Mononuclear cell (primary cell): Measurements from ENCODE around the gene DNAH14. TPM values are rescaled to one million over a fixed set of nuclear protein-coding genes. Genes with fewer than 3 reads are reported as not detected.
"Not testable (repeated sequence)": the region's sequence is repeated elsewhere in the genome, so short reads cannot be mapped to it uniquely, and the experiment has no call there.

Source experiments
- H3K27me3 ChIP-seq: 2 replicates; pipeline ENCODE4 v1.6.0; 2011; ENCODE audit warnings: low read length, control low read depth; ENCODE audit not compliant: insufficient read depth
- H3K4me1 ChIP-seq: 2 replicates; pipeline ENCODE4 v1.5.1; 2011; ENCODE audit warnings: mild to moderate bottlenecking, low read length, control low read depth; ENCODE audit not compliant: insufficient read depth
- H3K4me3 ChIP-seq: 2 replicates; pipeline ENCODE4 v1.5.1; 2011; ENCODE audit warnings: mild to moderate bottlenecking, low read length, moderate library complexity
- H3K9me3 ChIP-seq: 2 replicates; pipeline ENCODE4 v1.5.1; 2011; ENCODE audit warnings: low read depth, mild to moderate bottlenecking, control low read depth, low read length
- total RNA-seq: library from RNA; depleted of rRNA; stranded (reverse); fragments of >200 nt; gene quantifications from one replicate; pipeline ENCODE4 v1.2.3, GENCODE V29; 2012

The DNAH14 gene
- total RNA-seq, 1 donor: 2.7 TPM

DNA sequence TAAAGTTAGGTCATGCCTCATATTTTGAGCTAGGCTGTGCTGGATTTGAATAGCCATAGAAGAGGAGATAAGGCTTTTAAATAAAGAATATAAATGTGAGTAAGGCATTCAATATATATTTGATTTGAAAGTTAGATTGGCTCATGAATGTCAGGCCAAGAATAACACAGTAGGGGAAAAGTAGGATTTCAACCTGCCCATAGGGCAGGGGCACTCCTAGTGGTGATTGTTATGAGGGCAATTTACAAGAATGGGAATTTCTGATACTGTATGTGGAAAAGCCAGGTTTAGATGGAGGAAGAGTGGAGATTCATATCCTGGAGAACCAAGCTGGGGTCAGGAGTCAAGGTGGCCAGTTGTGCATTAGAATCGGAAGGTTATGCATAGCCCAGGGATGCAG lies 74.9 kb downstream of the DNAH14 start:
- Histone ChIP-seq H3K4me3 (no peak overlapping the region), H3K4me1 (no peaks in the 10 kb centered on the region), H3K9me3 (peaks cover 5% of the 10 kb centered on the region), H3K27me3 (no peaks in the 10 kb centered on the region)

DNA sequence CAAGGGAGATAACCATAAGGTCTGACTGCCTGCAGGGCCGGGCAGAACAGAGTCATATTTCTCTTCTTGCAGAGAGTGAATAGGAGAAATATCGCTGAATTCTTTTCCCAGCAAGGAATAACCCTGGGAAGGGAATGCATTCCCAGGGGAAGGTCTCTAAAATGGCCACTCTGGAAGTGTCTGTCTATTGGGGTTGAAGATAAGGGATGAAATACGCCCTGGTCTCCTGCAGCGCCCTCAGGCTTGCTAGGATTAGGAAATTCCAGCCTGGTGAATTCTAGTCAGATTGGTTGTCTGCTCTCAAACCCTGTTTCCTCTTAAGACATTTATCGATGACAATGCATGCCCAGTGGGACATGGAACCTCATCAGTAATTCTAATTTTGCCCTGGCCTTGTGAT lies 76.9 kb downstream of the DNAH14 start:
- not testable (repeated sequence) for H3K4me3 ChIP-seq

DNA sequence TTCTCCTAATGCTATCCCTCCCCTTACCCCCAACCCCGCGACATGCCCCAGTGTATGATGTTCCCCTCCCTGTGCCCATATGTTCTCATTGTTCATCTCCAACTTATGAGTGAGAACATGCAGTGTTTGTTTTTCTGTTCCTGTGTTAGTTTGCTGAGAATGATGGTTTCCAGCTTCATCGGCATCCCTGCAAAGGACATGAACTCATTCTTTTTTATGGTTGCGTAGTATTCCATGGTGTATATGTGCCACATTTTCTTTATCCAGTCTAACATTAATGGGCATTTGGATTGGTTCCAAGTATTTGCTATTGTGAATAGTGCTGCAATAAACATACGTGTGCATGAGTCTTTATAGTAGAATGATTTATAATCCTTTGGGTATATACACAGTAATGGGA lies 78.6 kb downstream of the DNAH14 start:
- not testable (repeated sequence) for H3K4me3 ChIP-seq, H3K9me3 ChIP-seq, H3K4me1 ChIP-seq, H3K27me3 ChIP-seq

More for the DNA sequence above, 76.9 kb downstream of the DNAH14 start:
- not testable (repeated sequence) for H3K4me1 ChIP-seq, H3K27me3 ChIP-seq, H3K9me3 ChIP-seq

DNA sequence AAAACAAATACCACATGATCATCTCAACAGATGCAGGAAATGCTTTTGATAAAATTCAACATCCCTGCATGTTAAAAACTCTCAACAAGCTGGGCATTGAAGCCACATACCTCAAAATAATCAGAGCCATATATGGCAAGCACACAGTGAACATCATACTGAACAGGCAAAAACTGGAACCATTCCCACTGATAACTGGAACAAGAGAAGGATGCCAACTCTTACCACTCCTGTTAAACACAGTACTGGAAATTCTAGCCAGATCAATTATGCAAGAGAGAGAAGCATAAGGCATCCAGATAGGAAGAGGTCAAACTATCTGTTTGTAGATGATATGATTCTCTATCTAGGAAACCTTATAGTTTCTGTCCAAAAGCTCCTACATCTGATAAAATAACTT lies 91.6 kb downstream of the DNAH14 start:
- Histone ChIP-seq H3K4me1 (no peaks in the 10 kb centered on the region), H3K9me3 (no peaks in the 10 kb centered on the region), H3K4me3 (no peak overlapping the region), H3K27me3 (no peaks in the 10 kb centered on the region)

DNA sequence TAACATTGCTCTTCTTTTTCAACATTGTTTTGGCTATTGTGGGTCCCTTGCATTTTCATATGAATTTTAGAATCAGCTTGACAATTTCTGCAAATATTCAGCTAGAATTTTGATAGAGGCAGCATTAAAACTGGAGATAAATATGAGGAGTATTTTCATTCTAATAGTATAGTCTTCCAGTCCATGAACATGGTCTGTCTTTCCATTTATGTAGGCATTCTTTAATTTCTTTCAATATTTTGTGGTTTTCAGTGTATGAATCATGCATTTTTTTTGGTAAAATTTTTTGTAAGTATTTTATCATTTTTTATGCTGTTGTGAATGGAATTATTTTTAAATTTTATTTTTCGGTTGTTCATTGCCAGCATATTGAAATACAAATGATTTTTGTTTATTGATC lies 97.2 kb downstream of the DNAH14 start:
- H3K4me1 ChIP-seq: no peaks in the 10 kb centered on the region
- no peak overlapping the region for H3K4me3 ChIP-seq
- H3K27me3 ChIP-seq: no peaks in the 10 kb centered on the region
- H3K9me3 ChIP-seq: no peaks in the 10 kb centered on the region

DNA sequence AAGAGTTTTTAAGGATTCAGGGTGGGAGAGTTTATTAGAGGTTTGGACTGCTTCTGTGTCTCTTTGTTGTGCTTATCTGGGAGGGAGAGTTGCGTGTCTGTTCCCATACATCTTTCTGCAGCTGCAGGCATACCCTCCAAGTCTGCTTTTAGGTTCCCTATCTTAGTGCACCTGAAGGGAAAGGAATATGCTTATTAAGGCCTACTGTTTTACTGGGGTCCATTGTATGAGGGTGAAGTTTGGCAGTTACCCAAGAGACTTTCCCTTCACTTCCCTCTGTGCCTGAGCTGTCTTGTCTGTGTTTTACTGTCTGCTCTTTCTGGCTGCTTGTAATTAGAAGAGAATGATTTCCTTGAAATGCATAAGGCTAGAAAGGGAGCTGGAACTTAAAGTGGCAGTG lies 107.0 kb downstream of the DNAH14 start:
- H3K9me3 ChIP-seq, H3K4me1 ChIP-seq, H3K4me3 ChIP-seq, H3K27me3 ChIP-seq: not testable (repeated sequence)

DNA sequence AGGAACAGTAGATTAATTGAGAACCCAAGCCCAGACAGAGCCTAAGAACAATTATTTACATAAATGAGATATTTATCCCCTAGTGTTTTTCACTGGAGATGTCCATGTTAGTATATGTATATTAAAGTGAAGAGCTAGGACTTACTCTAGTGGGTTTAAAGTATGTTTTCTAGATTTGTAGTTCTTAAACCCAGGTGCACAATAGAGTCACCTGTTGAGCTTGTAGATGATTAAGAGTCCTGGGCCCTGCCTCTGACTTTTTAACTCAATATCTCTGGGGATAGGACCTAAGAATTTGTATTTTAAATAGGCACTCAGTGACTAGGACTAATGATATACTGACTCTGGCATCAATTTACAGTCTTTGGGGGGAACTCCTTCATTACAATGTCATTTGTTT lies 112.8 kb downstream of the DNAH14 start:
- H3K4me1 ChIP-seq: no peaks in the 10 kb centered on the region
- no peaks in the 10 kb centered on the region for H3K27me3 ChIP-seq
- no peak overlapping the region for H3K4me3 ChIP-seq
- no peaks in the 10 kb centered on the region for H3K9me3 ChIP-seq

DNA sequence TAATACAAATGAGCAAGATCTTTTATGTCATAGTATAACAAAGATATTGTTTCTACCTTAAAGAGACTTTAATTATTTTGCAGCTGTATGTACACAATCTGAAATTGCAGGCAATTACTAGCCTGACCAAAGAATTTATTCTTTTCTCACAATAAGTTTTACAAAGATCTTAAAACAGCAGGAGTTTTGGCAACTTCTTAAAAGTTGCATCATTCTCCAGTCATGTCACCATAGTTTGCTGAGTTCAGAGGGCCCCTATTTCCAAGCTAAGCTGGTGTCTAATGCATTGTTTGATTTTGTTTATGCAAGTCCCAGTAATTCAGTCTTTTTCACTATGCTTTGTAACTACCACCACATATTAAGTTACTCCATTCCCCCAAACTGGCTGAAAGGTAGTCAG lies 114.8 kb downstream of the DNAH14 start:
- H3K4me3 ChIP-seq: no peak overlapping the region
- H3K9me3 ChIP-seq: no peaks in the 10 kb centered on the region
- H3K4me1 ChIP-seq: no peaks in the 10 kb centered on the region
- no peaks in the 10 kb centered on the region for H3K27me3 ChIP-seq

DNA sequence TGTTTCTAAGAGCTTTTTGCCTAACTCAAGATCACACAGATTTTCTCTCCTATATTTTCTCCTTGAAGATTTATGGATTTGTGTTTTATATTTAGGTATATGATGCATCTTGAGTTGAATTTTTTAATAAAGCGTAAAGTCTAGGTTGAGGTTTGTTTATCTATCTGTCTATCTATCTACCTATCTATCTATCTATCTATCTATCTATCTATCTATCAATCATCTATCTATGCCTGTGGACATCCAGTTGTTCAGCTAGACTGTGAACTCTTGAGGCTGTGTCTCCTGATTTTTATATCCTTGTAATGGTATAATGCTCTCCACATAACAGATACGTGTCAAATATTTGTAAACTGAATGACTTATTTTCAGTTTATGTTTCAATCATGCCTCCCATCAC lies 120.1 kb downstream of the DNAH14 start:
- Histone ChIP-seq H3K4me1 (no peaks in the 10 kb centered on the region), H3K9me3 (no peaks in the 10 kb centered on the region), H3K4me3 (no peak overlapping the region), H3K27me3 (no peaks in the 10 kb centered on the region)

DNA sequence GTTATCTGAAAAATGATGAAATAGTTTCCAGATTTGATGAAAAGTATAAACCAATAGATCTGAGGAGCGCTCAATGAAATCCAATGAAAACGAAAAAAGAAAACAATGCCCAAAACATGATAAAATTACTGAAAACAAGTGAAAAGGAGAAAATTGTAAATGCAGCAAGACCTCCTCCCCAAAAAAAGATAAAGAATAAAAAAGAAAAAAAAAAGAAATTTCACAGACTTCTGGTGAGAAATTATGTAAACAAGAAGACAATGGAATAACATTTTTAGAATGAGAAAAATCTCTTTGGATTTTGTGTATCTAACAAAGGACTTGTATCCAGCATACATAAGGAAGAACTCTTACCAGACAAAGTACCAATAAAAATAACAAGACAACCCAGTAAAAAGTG lies 134.2 kb downstream of the DNAH14 start:
- H3K4me1 ChIP-seq: no peaks in the 10 kb centered on the region

DNA sequence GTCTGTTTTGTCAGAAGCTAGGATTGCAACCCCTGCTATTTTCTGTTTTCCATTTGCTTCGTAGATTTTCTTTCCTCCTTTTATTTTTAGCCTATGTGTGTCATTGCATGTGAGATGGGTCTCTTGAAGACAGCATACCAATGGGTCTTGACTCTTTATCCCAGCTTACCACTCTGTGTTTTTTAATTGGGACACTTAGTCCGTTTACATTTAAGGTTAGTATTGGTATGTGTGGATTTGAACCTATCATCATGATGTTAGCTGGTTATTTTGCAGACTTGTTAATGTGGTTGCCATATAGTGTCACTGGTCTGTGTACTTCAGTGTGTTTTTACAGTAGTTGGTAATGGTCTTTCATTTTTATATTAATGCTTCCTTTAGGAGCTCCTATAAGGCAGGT lies 141.5 kb downstream of the DNAH14 start:
- Histone ChIP-seq H3K9me3 (peaks cover 17% of the 10 kb centered on the region), H3K4me1 (no peaks in the 10 kb centered on the region), H3K27me3 (no peaks in the 10 kb centered on the region), H3K4me3 (no peak overlapping the region)

More for the DNA sequence above, 134.2 kb downstream of the DNAH14 start:
- H3K4me3 ChIP-seq: no peak overlapping the region
- no peaks in the 10 kb centered on the region for H3K9me3 ChIP-seq
- H3K27me3 ChIP-seq: no peaks in the 10 kb centered on the region

DNA sequence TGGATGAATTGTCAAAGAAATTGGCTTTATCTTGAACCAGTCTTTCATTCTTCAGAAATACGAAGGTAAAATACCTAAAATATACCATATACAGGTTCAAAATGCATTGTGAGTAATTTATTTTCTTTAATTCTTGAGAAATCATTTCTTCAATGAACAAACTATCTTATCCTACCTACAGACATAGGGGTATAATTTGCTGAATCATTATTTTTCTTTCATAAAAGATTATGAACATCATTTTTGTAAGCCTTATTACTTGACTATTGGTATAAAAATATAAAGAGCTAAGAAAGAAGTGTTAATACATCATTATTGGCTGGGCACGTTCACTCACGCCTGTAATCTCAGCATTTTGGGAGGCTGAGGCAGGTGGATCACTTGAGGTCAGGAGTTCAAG lies 167.7 kb downstream of the DNAH14 start:
- no peak overlapping the region for H3K4me3 ChIP-seq
- H3K4me1 ChIP-seq: no peaks in the 10 kb centered on the region
- no peaks in the 10 kb centered on the region for H3K27me3 ChIP-seq
- peaks cover 5% of the 10 kb centered on the region for H3K9me3 ChIP-seq

DNA sequence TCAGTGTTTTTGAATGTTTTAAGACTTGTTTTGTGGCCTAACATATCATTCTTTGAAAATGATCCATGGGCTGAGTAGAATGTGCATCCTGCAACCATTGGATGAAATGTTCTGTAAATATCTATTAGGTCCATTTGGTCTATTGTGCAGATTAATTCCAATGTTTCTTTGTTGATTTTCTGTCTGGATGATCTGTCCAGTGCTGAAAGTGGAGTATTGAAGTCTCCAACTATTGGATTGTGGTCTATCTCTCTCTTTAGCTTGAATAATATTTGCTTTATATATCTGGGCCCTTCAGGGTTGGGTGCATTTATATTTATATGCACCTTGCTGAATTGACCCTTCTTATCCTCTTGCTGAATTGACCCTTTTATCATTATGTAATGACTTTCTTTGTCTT lies 181.5 kb downstream of the DNAH14 start:
- no peaks in the 10 kb centered on the region for H3K9me3 ChIP-seq
- no peak overlapping the region for H3K4me3 ChIP-seq
- no peaks in the 10 kb centered on the region for H3K27me3 ChIP-seq
- no peaks in the 10 kb centered on the region for H3K4me1 ChIP-seq

DNA sequence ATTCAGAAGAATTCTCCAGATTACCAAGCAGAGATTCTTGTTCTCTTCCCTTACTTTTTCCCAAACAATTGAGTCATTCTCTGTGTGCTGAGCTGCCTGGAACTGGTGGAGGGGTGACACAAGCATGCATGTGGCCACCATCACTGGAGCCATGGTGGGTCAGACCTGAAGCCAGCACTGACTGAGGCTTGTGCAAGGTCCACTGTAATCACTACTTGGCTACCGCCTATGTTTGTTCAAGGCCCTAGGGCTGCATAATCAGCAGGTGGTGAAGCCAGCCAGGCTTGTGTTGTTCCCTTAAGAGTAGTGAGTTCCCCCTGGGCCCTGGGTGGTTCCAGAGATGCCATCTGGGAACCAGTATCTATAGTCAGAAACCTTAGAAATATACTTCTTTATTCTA lies 183.8 kb downstream of the DNAH14 start:
- H3K4me3 ChIP-seq: no peak overlapping the region

DNA sequence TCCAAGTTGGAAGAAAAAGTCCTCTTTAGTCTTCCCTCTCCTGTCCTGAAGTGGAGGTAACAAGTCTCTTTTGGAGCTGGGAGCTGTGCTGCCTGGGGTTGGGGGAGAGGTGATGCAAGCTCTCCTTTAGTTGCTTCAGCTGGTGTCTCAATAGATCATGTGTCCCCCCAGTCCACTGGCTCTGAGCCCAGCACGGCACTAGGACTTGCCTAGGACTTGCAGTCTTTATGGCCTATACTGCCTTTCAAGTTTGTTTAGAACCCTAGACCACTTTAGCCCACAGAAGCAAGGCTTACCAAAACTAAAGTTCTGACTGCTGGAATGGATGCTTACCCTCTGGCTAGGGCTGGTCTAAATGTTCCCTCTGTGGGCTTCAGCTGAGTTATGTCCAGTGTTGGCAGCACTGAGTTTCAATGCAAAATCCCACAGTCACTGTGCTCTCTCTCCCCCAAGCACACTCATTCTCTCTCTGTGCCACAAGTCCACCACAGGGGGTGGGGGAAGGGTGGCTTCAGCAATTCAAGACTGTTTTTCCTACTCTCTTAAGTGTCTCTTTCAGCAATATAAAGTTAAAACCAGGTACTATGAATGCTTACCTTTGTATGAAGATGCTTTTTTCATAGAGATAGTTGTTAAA lies 185.0 kb downstream of the DNAH14 start:
- H3K4me3 ChIP-seq: no peak overlapping the region
- H3K4me1 ChIP-seq: no peaks in the 10 kb centered on the region
- H3K27me3 ChIP-seq: no peaks in the 10 kb centered on the region
- no peaks in the 10 kb centered on the region for H3K9me3 ChIP-seq

More for the DNA sequence above, 183.8 kb downstream of the DNAH14 start:
- H3K27me3 ChIP-seq: no peaks in the 10 kb centered on the region
- no peaks in the 10 kb centered on the region for H3K4me1 ChIP-seq
- H3K9me3 ChIP-seq: no peaks in the 10 kb centered on the region

DNA sequence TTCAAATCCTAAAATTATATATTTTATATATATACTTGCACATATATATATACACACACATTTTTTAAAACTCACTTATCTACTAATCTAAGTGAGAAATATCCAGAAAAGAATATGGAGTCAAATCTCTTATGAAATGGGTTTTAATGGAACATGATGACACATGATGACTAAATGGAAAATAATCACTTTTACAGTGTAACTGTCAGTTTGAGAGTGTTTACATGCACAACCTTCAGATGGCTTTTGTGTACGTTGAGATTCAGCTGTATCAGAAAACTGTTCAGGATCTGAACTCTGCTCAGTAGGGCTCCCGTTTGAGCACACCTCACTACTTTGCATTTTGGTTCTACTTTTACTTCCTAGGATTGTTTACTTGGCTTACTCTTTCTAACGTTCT lies 189.8 kb downstream of the DNAH14 start:
- Histone ChIP-seq H3K9me3 (no peaks in the 10 kb centered on the region), H3K4me3 (no peak overlapping the region), H3K27me3 (no peaks in the 10 kb centered on the region), H3K4me1 (no peaks in the 10 kb centered on the region)
